GM18517 (cell line): ENCODE data around the gene L2HGDH.

Experiments used
- ATAC-seq: cut with Tn5 transposase; IDR thresholded peaks from one replicate; pipeline ENCODE4 v1.9.1; 2021; ENCODE audit warnings: mild to moderate bottlenecking, moderate library complexity; ENCODE audit not compliant: unreplicated experiment

The L2HGDH gene

DNA sequence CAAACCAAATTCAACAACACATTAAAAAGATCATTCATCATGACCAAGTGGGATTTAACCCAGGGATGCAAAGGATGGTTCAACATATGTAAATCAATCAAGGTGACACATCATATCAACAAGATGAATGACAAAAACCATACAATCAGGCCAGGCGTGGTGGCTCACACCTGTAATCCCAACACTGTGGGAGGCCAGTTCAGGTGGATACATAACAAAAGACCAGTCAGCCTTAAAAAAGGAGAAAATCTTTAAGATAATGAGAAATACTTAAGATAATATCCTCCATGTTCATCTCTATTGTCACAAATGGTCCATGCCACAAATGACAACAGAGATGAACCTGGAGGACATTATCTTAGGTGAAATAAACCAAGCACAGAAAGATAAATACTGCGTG, 12.4 kb downstream of the L2HGDH start:
- ATAC-seq, result no peak

DNA sequence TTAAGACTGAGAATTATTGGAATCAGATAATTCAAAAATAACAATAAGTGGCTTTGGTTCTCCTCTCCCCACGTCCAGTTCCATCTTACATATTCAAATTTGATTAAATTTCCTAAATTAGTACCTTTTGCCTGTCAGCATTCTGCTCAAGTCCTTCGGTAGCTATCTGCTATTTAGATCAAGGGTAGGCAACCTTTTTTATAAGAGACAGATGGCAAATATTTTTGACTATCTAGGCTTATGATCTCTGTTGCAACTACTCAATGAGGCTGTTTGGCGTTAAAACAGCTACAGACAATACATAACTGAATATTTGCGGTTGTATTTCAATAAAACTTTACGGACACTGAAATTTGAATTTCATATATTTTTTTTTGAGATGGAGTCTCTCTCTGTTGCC, 21.7 kb downstream of the L2HGDH start:
- no peak for ATAC-seq

DNA sequence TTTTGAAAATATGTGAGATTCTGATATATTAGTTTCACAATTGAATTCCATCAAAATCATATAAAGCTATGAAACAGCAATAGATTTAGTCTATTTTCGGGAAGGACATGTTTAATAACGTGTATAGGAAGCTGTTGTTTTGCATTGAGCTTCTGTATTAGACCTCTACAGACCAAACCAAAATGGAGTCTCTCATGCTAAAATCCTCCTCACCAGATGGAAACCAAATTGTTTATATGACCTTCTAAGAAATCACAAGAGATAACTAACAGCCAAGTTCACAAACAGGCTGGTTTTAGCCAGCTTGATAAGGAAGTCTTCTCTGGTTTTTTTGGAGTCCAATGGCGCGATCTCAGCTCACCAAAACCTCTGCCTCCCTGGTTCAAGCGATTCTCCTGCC, 23.9 kb downstream of the L2HGDH start:
- no peak for ATAC-seq

DNA sequence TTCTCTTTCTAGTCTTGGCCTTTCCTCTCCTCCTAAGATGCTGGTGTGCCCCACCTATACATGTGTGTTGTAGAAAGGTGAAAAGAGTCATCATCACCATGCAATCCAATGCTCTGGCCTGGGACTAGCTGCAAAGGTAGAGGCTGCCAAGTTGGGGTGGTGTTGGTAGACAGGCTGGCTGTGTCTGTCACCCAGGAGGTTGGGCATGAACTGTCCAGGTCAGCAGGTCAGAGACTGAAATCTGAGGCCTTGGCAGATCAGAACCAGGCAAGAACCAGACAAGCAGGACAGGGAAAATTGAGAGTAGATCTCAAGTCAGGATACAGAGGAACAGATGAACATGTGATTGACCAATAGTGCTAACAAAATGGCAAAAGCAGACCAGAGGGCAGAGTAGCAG, 26.2 kb downstream of the L2HGDH start:
- no peak for ATAC-seq

DNA sequence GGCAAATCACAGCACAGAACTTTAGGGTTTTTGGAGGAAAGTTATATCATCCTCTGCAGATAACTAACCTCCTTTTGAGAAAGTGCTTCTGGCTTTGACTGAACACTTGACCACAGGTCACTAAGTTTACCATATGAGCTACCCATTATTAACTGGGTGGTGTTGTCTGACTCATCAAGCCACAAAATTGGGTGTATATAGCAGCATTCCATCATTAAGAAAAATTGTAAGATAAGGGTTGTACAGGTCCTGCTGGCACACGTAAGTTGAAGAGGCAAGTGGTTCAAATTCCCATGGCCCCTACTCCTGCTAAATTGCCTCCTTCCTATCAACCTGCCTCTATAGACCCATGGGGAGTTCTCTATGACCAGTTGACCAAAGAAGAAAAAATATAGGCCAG, 39.5 kb downstream of the L2HGDH start:
- no peak for ATAC-seq

DNA sequence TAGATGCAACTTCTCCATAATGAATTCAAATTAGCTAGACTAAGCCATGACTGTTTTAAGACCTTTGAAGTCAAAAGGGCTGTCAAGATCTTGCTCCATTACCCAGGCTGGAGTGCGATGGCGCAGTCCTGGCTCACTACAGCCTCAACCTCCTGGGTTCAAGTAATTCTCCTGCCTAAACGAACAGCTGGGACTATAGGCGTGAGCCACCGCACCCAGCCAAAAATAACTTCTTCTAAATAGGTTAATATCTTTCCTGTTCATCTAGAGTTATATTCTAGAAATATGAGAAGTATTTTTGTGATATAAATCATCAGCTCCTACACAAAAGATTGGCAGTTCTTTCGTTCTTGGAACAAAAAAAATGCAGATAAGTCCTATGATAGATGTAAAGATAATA, 41.1 kb downstream of the L2HGDH start:
- no peak for ATAC-seq

- ATAC-seq, result no peak
Observed at GRCh38 chr14:50265029-50265428, 47.0 kb downstream of the L2HGDH start.

DNA sequence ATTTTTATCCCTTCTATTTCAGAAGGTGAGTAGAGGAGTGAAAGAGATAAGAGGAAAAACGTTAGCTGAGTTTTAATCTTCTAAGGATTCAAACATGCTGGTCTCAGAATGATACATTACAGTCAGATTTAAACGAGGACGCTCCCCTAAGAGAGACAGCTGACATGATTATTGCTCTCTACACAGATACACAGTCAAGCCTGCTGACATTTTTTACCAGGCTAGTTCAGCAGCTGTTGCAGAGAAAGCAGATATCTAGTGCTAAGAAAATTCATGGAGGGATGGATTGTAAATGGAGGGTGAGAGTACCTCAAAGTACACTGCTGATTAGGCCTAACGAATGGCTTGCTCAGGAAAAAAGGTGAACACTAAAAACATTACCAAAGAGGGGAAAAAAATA, 48.7 kb downstream of the L2HGDH start:
- ATAC-seq, result no peak

DNA sequence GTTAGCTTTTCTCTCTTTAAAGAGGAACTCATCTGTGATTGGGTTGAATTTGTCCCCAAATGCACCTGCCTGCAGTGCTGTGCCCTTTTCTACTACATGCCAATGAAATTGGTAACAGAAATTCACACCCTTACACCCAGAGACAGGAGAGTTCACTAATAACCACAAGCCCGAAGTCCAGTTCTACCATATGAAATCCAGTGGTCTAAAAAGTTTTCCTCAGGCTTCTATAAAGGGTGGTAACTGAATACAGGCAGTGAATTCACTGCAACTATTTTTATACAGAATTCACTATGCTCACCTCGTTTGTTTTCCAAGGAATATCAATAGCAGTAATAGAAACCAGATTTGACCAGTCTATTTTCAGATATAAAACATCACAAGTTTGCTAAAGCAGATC, 49.2 kb downstream of the L2HGDH start:
- no peak for ATAC-seq

DNA sequence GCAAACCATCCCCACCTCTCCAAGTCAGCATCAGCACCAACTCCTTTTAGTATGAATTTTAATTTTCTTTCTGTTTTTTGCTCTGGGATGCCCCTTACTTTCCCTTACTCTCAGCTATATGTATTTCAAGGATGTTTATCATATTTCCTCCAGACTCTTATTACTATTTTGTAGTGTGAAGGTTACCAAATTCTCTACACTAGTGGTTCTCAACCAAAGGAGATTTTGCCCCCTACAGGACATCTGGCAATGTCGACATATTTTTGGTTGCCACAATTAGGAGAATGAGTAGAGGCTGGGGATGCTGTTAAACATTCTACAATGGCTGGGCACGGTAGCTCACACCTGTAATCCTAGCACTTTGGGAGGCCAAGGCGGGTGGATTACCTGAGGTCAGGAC, 51.5 kb downstream of the L2HGDH start:
- no peak for ATAC-seq

DNA sequence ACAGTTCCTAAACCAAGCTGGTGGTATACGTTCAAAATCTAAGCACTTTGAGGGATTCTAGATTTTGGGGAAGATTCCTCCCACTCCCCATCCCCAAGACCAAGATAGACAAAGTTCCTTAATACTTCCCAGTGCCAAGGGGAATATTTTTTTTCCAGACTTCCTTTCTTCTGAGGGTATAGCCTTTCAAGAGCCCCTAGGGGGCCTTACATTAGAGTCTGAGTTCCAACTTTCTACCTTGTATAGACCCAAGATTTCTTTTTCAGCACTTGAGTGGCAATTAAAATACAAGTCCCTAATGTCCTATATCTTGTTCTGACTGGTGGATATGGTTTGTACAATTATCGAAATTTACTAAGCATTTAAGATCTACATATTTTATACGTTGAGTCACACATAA, 52.0 kb downstream of the L2HGDH start:
- no peak for ATAC-seq

DNA sequence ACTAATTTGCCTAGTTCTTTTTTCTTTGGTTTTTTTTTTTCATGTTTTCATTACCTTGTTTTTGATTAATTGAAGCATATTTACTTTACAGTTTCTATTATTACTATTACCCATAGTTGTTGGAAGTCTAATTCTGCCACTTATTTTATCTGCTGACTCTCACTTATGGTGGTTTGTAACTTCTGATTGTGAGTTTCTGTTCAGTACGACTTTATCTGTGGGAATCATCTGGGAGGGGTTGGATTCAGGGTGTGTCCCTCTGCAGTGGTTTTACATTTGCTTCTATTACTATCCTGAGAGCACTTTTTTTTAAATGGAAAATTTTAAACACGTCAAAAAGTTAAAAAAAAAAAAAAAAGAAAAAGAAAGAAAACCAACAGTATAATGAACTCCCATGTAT, 54.3 kb downstream of the L2HGDH start:
- no peak for ATAC-seq

DNA sequence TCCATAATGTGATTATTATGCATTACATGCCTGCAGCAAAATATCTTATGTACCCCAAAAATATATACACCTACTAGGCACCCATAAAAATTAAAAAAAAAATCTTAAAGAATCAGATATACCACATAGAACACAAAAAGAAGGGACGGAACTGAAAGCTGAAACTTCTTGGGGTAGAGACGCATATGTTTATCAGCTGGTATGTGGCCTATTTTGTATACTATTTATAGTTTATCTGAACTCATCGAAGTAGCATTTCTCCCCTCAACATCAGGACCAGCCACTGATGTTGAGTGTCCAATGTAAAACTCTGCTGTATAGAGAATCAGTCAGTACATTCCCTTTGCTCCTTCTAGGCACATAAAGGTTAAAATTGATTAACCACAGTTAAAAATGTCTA, 57.8 kb downstream of the L2HGDH start:
- no peak for ATAC-seq

DNA sequence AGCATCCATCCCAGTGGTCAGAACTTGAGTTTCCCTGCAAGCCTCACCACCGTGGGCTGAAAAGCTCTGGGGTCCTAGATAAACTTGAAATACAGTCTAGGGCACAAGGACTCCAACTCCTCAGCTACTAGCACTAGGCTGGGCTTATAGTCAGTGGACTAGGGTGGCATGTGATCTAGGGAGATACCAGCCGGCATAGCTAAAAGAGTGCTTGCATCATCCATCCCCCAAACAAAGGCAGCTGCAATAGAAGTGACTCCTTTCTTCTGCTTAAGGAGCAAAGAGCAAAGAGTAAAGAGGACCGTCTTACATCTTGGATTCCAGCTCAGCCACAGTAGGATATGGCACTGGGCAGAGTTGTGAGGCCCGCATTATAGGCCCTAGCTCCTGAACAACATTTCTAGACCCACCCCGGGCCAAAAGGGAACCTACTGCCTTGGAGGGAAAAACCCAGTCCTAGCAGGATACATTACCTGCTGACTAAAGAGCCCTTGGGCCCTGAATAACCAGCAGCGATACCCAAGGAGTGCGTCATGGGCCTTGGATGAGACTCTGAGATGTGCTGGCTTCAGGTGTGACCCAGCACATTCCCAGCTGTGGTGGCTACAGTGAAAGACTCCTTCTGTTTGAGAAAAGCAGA, 62.8 kb downstream of the L2HGDH start:
- no peak for ATAC-seq

- no peak for ATAC-seq
Observed at GRCh38 chr14:50247245-50247644, 64.8 kb downstream of the L2HGDH start.

DNA sequence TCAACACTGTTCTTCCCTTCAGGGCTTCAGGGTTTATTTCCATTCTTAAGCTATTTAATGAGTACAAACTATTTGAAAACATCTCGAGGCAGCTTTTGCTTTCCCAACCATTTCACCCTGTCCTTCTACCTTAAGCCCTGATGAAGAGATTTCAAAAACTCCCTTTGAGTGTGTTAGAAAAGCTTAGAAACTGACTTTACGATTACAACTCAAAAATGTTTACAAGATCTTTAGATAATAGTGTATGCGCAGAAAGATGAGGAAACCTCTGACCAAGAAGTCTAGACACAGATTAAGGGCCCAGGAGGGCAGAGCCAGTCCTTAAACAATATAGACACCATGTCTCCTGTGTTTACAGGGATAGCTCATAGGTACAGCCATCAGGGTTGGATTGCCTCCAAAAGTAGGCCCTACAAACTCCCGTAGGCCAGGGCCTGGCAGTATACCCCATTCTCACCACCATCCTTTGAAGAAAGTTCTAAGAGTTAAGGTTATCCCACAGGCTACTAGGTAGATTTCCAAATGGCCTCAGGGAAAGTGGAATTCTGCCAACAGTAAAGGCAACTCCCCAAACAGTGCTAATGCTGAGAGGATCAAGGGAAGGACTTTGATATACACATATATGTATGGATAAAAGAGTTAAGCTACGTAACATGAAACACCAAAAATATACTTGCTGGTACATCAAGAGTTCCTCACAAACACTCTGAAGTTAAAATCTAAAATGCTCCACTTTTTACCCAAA, 69.3 kb downstream of the L2HGDH start:
- ATAC-seq, result no peak

DNA sequence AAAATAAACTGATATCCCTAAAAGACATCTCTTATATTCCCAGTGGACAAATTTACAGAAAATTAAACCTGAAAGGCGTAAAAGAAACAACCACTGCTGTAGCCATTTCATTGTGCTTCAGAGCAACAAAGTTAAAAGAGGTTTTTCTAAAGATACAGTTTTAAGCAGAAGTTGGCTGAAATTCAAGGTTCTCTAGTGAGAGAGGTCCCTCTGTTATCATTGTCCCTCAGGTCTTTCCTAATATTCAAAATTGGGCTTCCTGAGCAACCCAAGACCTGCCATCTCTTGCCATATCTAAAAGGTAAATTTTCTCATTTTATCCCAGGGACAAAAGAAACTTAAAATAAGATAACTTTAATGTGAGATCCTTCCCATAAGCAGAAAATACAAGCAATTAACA, 69.9 kb downstream of the L2HGDH start:
- no peak for ATAC-seq

- ATAC-seq, result no peak
Observed at GRCh38 chr14:50237427-50237826, 74.6 kb downstream of the L2HGDH start.

DNA sequence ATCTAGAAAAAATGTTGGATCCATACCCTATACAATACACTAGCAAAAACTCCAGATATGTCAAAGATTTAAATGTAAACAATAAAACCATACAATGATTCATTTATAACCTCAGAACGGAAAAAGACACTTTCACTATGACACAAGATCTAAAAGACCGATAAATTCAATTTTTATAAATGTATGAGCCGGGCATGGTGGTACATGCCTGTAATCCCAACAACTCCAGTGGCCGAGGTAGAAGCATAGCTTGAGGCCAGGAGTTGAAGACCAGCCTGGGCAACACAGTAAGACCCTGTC, 78.1 kb downstream of the L2HGDH start:
- ATAC-seq, result no peak

DNA sequence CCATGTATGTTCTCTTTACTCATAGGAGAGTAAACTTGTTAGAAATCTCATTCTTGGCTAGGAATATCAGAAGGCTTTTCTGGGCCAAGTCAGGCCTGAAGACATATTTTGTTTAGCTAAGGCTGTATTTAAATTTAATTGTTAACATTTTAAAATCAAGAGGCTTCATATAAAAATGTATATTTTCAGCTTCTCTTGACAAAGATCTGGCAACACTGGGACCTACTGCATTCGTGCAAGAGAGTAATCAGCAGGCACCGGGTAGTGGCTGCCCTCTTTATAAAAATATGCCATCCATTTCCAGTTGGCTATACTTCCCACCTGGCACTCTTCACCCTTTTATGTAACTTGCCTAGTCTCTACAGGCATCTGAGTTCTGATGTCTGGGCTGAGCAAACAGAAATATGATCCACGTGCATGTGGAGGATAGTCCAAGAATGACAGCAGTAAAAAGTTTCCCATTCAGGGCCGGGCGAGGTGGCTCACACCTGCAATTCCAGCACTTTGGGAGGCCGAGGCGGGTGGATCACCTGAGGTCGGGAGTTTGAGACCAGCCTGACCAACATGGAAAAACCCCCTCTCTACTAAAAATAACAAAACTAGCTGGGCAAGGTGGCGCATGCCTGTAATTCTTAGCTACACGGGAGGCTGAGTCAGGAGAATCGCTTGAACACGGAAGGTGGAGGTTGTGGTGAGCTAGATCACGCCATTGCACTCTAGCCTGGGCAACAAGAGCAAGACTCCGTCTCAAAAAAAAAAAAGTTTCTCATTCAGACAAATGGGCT, 78.7 kb downstream of the L2HGDH start:
- no peak for ATAC-seq

DNA sequence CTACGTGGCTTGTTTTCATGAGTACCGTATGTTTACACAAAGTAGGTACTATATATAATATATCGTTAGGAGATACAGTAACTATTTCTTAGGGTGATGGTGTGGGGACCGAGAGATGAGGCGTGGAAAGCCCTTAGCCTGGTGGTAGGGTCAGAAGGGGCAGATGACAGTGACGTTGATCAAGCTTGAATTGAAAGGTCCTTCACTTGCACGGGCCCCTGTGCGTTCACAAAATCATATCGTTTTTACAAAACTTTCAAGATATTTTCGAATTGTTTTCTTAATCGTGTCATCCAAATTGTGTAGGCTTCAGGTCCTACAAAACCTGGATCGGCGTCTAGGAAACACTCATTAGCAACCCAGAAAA, 79.8 kb downstream of the L2HGDH start:
- ATAC-seq, result no peak

- peak; percentile 77 for ATAC-seq
Observed at GRCh38 chr14:50231475-50232275, 80.4 kb downstream of the L2HGDH start, which contains the start of gene SOS2. Gene SOS2, minus strand, starts transcription at chr14:50231578. Its CDS starts 295 bp downstream, at chr14:50231283.
